B cell (primary cell): Measurements from ENCODE around the gene TAF7. TPM values are rescaled to one million over a fixed set of nuclear protein-coding genes. Genes with fewer than 3 reads are reported as not detected.
A peak's percentile ranks its signal among the peaks of the same experiment; 100 is the strongest.
"Not testable (repeated sequence)": the region's sequence is repeated elsewhere in the genome, so short reads cannot be mapped to it uniquely, and the experiment has no call there.

ENCODE experiments used
- ATAC-seq: fragments of 200-7000 bp; cut with Tn5 transposase; one replicate; pipeline ENCODE4 v1.10.0; 2021; ENCODE audit warnings: low read depth, mild to moderate bottlenecking, moderate number of reproducible peaks, moderate library complexity
- CTCF ChIA-PET: fragments of 350-600 bp; sonication (Branson Sonifier 250); formaldehyde crosslinking; loops from one replicate; lab custom pipeline; 2021; ENCODE audit warnings: antibody characterized with exemption, inconsistent platforms; lab: Charles Lee
- POLR2A ChIA-PET: fragments of 350-600 bp; sonication (Branson Sonifier 250); formaldehyde crosslinking; loops from one replicate; lab custom pipeline; 2021; ENCODE audit warnings: antibody characterized with exemption; lab: Charles Lee
- DNase-seq: peaks from one replicate; pipeline ENCODE4 v3.0.0; 2013
- H2AFZ ChIP-seq: 2 replicates; pipeline ENCODE4 v1.6.1; 2012; ENCODE audit warnings: mild to moderate bottlenecking, low read depth, low read length; ENCODE audit not compliant: insufficient read depth, poor library complexity, severe bottlenecking
- H3K27ac ChIP-seq, 2 donors: 1 replicate in 1 of 2; 2 replicates in 1 of 2; pipeline ENCODE4 v1.5.1; 2012 to 2013; ENCODE audit warnings: low read length in 2 of 2, mild to moderate bottlenecking in 2 of 2, moderate library complexity in 1 of 2
- H3K27me3 ChIP-seq, 4 experiments: fragments of 200-600 bp in 1 of 4; sonication (generic) in 1 of 4; replicated peaks in 1 of 4; 1 replicate in 2 of 4; 2 replicates in 2 of 4; pipeline versions ENCODE4 v1.6.1 to v1.7.0; 2013 to 2016; ENCODE audit warnings: low read length in 3 of 4, mild to moderate bottlenecking in 2 of 4, mixed read lengths in 1 of 4, moderate library complexity in 1 of 4; ENCODE audit not compliant: insufficient read depth in 4 of 4, control insufficient read depth in 3 of 4; ENCODE audit errors: control extremely low read depth in 1 of 4
- H3K36me3 ChIP-seq, 2 experiments: replicated peaks in 1 of 2; 1 replicate in 1 of 2; 2 replicates in 1 of 2; pipeline versions ENCODE4 v1.6.1 to v1.7.1; 2013; ENCODE audit warnings: low read length in 1 of 2; ENCODE audit not compliant: insufficient read depth in 2 of 2, control insufficient read depth in 1 of 2; ENCODE audit errors: control extremely low read depth in 1 of 2, extremely low read depth in 1 of 2
- H3K4me1 ChIP-seq, 2 donors: fragments of 200-600 bp in 1 of 2; sonication (generic) in 1 of 2; 1 replicate in 1 of 2; 2 replicates in 1 of 2; pipeline versions ENCODE4 v1.5.1 to v1.6.1; 2013 to 2017; ENCODE audit warnings: low read length in 2 of 2; ENCODE audit not compliant: control insufficient read depth in 2 of 2, insufficient read depth in 2 of 2
- H3K4me2 ChIP-seq: replicated peaks from 2 replicates; pipeline ENCODE3; 2012; ENCODE audit warnings: mild to moderate bottlenecking, low read depth, low read length; ENCODE audit not compliant: poor library complexity, severe bottlenecking
- H3K4me3 ChIP-seq, 5 experiments: fragments of 200-600 bp in 1 of 5; sonication (generic) in 1 of 5; 1 replicate in 3 of 5; 2 replicates in 2 of 5; pipeline versions ENCODE4 v1.5.1 to v1.7.0; 2011 to 2016; ENCODE audit warnings: low read length in 4 of 5, mild to moderate bottlenecking in 4 of 5, low read depth in 2 of 5, control low read depth in 1 of 5, moderate library complexity in 1 of 5; ENCODE audit not compliant: insufficient read depth in 1 of 5; ENCODE audit errors: control extremely low read depth in 1 of 5, extremely low read depth in 1 of 5
- H3K79me2 ChIP-seq: fragments of 200-600 bp; sonication (generic); one replicate; pipeline ENCODE4 v1.6.0; 2016; ENCODE audit warnings: low read length; ENCODE audit not compliant: control insufficient read depth, insufficient read depth
- H3K9ac ChIP-seq: fragments of 200-600 bp; sonication (generic); 2 replicates; pipeline ENCODE4 v1.6.1; 2017; ENCODE audit warnings: mild to moderate bottlenecking, low read length, moderate library complexity
- H3K9me3 ChIP-seq, 3 donors: one replicate each; pipeline versions ENCODE4 v1.6.1 to v1.7.1; 2013; ENCODE audit warnings: low read length in 2 of 3; ENCODE audit not compliant: control insufficient read depth in 2 of 3, insufficient read depth in 1 of 3; ENCODE audit errors: control extremely low read depth in 1 of 3
- H4K20me1 ChIP-seq: 2 replicates; pipeline ENCODE4 v1.6.0; 2012; ENCODE audit warnings: mild to moderate bottlenecking, low read length; ENCODE audit not compliant: insufficient read depth, control insufficient read depth, poor library complexity, severe bottlenecking
- H3K27ac Mint-ChIP-seq: one replicate; pipeline ENCODE4 v1.8.0; 2021; ENCODE audit warnings: mixed read lengths
- H3K27me3 Mint-ChIP-seq: one replicate; pipeline ENCODE4 v1.8.0; 2021; ENCODE audit warnings: mixed read lengths
- H3K4me1 Mint-ChIP-seq: one replicate; pipeline ENCODE4 v1.8.0; 2021; ENCODE audit warnings: mixed read lengths
- H3K4me3 Mint-ChIP-seq: one replicate; pipeline ENCODE4 v1.8.0; 2021; ENCODE audit warnings: mixed read lengths
- H3K9me3 Mint-ChIP-seq: one replicate; pipeline ENCODE4 v1.8.0; 2022; ENCODE audit warnings: mixed read lengths; ENCODE audit not compliant: insufficient read depth
- EZH2 ChIP-seq: IDR thresholded peaks from 2 replicates; pipeline ENCODE4 v1.6.1; 2012; ENCODE audit warnings: borderline replicate concordance, low read depth, mild to moderate bottlenecking, moderate library complexity, low read length; ENCODE audit not compliant: insufficient read depth, poor library complexity, severe bottlenecking
- WGBS: methylation state at CpG from one replicate; pipeline ENCODE4 v1.1.5; 2013; ENCODE audit warnings: missing lambda C conversion rate; ENCODE audit not compliant: insufficient coverage; 5-methylcytosine and 5-hydroxymethylcytosine counted together
- intact Hi-C: fragments of 100-400 bp; cut with micrococcal nuclease; formaldehyde crosslinking; loops from one replicate; pipeline ENCODE4 v1.10.0; 2022
- polyA plus RNA-seq: library from polyadenylated mRNA; depleted of rRNA; stranded (reverse); fragments of >200 nt; gene quantifications from 2 replicates; pipeline ENCODE4 v1.2.3, GENCODE V29; 2012
- total RNA-seq, 2 donors: library from RNA; stranded (reverse); fragments of 120-200 nt in 1 of 2; gene quantifications; 1 replicate in 1 of 2; 2 replicates in 1 of 2; pipeline versions ENCODE4 v1.2.3 to v1.2.4, GENCODE V29; 2013 to 2022
- TF ChIP-seq, protein P1 (sequence below): fragments of 200-600 bp; IDR thresholded peaks from one replicate; pipeline ENCODE4 v1.8.0; 2022; ENCODE audit warnings: antibody characterized with exemption, mild to moderate bottlenecking

The TAF7 gene
- total and polyA plus RNA-seq, 2 donors (not counting 1 experiment from before 2014, with no cell fraction given), result 52.1 to 119 TPM

DNA sequence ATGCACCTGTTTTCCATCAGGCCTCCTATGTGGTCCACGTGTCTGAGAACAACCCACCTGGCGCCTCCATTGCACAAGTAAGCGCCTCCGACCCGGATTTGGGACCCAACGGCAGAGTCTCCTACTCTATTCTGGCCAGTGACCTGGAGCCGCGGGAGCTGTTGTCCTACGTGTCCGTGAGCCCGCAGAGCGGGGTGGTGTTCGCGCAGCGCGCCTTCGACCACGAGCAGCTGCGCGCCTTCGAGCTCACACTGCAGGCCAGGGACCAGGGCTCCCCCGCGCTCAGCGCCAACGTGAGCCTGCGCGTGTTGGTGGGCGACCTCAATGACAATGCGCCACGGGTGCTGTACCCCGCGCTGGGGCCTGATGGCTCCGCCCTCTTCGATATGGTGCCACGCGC lies 31.0 kb upstream of the TAF7 start:
- H3K79me2 ChIP-seq, result no peaks in the 10 kb centered on the region
- H3K9me3 Mint-ChIP-seq, result peaks cover 10% of the 10 kb centered on the region
- ATAC-seq (no peak), DNase-seq (no peak)
- ChIA-PET POLR2A (no interaction called here), CTCF (no interaction called here)
- no peak overlapping the region for H3K4me3 Mint-ChIP-seq
- H3K9me3 ChIP-seq, result peaks cover 2 to 48% (median 24%) of the 10 kb centered on the region in 3 donors
- no peaks in the 10 kb centered on the region for H3K36me3 ChIP-seq
- H2AFZ ChIP-seq, result no peak overlapping the region
- H3K9ac ChIP-seq, result no peak overlapping the region
- H3K4me2 ChIP-seq, result no peak overlapping the region
- H3K4me1 Mint-ChIP-seq, result peaks cover 3% of the 10 kb centered on the region
- H3K27ac ChIP-seq, result no peak overlapping the region
- no peaks in the 10 kb centered on the region for H4K20me1 ChIP-seq
- H3K4me1 ChIP-seq, result no peaks in the 10 kb centered on the region
- H3K4me3 ChIP-seq, result no peak overlapping the region
- intact Hi-C loops, result no loop called here
- 44% methylated on average over 24 of the region's 36 CpGs for WGBS
- TF ChIP-seq EZH2, result no peak
- TF ChIP-seq, protein P1, sequence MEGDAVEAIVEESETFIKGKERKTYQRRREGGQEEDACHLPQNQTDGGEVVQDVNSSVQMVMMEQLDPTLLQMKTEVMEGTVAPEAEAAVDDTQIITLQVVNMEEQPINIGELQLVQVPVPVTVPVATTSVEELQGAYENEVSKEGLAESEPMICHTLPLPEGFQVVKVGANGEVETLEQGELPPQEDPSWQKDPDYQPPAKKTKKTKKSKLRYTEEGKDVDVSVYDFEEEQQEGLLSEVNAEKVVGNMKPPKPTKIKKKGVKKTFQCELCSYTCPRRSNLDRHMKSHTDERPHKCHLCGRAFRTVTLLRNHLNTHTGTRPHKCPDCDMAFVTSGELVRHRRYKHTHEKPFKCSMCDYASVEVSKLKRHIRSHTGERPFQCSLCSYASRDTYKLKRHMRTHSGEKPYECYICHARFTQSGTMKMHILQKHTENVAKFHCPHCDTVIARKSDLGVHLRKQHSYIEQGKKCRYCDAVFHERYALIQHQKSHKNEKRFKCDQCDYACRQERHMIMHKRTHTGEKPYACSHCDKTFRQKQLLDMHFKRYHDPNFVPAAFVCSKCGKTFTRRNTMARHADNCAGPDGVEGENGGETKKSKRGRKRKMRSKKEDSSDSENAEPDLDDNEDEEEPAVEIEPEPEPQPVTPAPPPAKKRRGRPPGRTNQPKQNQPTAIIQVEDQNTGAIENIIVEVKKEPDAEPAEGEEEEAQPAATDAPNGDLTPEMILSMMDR, result no peak
- H3K27me3 Mint-ChIP-seq, result peaks cover 60% of the 10 kb centered on the region
- H3K27ac Mint-ChIP-seq, result no peak overlapping the region
- peaks cover 0 to 58% (median 29%) of the 10 kb centered on the region in 4 experiments for H3K27me3 ChIP-seq

DNA sequence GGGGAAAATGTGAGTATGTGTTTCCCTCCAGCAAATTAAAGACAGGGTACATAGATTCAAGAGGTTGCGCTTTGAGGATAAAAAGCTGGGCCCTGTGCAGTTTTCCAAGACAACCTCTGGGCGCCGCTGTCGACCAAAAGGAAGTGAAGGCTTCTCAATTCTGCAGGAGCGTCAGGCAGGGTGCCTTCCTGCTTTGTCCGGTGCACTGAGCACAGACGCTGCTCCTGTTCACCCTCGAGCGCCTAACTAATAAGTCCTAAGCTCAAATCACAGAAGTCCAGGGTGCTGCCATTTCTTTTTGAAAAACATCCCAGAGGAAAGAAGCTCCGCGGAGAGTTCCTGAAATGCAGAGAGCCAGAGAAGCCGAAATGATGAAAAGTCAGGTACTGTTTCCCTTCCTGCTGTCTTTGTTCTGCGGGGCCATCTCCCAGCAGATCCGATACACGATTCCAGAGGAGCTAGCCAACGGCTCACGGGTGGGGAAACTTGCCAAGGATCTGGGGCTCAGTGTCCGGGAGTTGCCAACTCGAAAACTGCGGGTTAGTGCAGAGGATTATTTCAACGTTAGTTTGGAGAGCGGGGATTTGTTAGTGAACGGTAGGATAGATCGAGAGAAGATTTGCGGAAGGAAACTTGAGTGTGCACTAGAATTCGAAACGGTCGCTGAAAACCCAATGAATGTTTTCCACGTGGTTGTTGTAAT lies 29.5 kb upstream of the TAF7 start, which contains the start of gene PCDHGB1:
TSS of gene PCDHGB1 (plus strand) at position 183 of the 703 bp plus-strand sequence. CDS start at position 345, 162 bp downstream.
- Histone ChIP-seq H3K9ac (no peak within 1 kb of the TSS), H3K4me3 (peak within 1 kb of the TSS in 2 of 5 experiments; percentile 21 to 44), H4K20me1 (no peaks in the 10 kb centered on the region), H3K27ac (no peak within 1 kb of the TSS), H3K9me3 (peaks cover 2 to 49% (median 31%) of the 10 kb centered on the region in 3 donors), H3K4me2 (peak within 1 kb of the TSS; percentile 28), H2AFZ (peak within 1 kb of the TSS; percentile 22), H3K36me3 (no peaks in the 10 kb centered on the region), H3K79me2 (no peaks in the 10 kb centered on the region), H3K27me3 (peaks cover 0 to 52% (median 26%) of the 10 kb centered on the region in 4 experiments), H3K4me1 (no peaks in the 10 kb centered on the region)
- intact Hi-C loops, result no loop called here
- CTCF ChIA-PET, result interaction anchor here (1.1 to 1.2 kb wide), 3 partner anchors 19 to 207 kb away, joined by 3 to 5 read pairs (median 3); partner anchors contain the start of gene PCDHGA1
- H3K9me3 Mint-ChIP-seq, result peaks cover 13% of the 10 kb centered on the region
- peaks cover 3% of the 10 kb centered on the region for H3K4me1 Mint-ChIP-seq
- WGBS, result 32% methylated on average over 29 of the region's 29 CpGs
- POLR2A ChIA-PET, result no interaction called here
- no peak for ATAC-seq
- TF ChIP-seq, protein P1, result peak; percentile 31
- no peak for TF ChIP-seq EZH2
- peaks cover 58% of the 10 kb centered on the region for H3K27me3 Mint-ChIP-seq
- peak; percentile 29 for DNase-seq
- H3K27ac Mint-ChIP-seq, result no peak within 1 kb of the TSS
- peak within 1 kb of the TSS; percentile 55 for H3K4me3 Mint-ChIP-seq

GRCh38 chr5:141346017-141346416 lies 25.4 kb upstream of the TAF7 start:
- not testable (repeated sequence) for H3K9me3 Mint-ChIP-seq

More at GRCh38 chr5:141346017-141346416, 25.4 kb upstream of the TAF7 start:
- Histone ChIP-seq H3K27me3 (peaks cover 0 to 55% (median 31%) of the 10 kb centered on the region in 4 experiments), H3K9me3 (peaks cover 2 to 49% (median 34%) of the 10 kb centered on the region in 3 donors)
- H3K27ac Mint-ChIP-seq, CTCF ChIA-PET, H3K4me3 ChIP-seq, H3K27ac ChIP-seq, H3K4me3 Mint-ChIP-seq, H2AFZ ChIP-seq, H3K79me2 ChIP-seq, POLR2A ChIA-PET, H3K4me1 ChIP-seq, H4K20me1 ChIP-seq, ATAC-seq, DNase-seq, H3K36me3 ChIP-seq, intact Hi-C loops, H3K4me2 ChIP-seq, H3K4me1 Mint-ChIP-seq, H3K9ac ChIP-seq: not testable (repeated sequence)
- H3K27me3 Mint-ChIP-seq, result peaks cover 67% of the 10 kb centered on the region
- 31% methylated on average over 7 of the region's 35 CpGs for WGBS
